Erythroblast (primary cell): ENCODE measurements around the gene MICA.
"Not testable (repeated sequence)": the region's sequence is repeated elsewhere in the genome, so short reads cannot be mapped to it uniquely, and the experiment has no call there.

Experiments used
- GATA1 ChIP-seq: IDR thresholded peaks from 2 replicates; pipeline ENCODE4 v1.6.1; 2011; ENCODE audit warnings: low read depth, mild to moderate bottlenecking, control low read depth, low read length, moderate library complexity
- POLR2A ChIP-seq: IDR thresholded peaks from 2 replicates; pipeline ENCODE4 v1.6.1; 2011; ENCODE audit warnings: mild to moderate bottlenecking, low read length

DNA sequence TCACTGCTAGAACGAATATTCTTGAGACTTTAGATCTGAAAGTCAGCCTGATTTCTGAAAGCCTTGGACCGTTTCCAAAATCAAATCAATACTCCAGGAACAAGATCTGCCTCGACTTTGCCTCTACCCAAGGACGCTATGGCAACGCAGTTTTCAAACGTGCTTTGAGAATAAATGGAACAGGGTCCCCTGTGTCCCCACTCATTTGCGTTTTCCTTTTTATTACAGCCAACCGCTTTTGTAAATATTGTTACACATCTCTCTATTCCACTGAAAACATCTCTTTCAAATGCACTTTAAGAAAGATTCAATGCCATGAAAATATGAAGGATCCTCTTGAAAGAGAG, 6.3 kb upstream of the MICA start:
- not testable (repeated sequence) for TF ChIP-seq POLR2A, GATA1
